Stimulated activated memory B cell treated with anti-CD40 and anti-IgM and Interleukin-4, amounts not matched to agents 10 μg/mL and 1 μg/mL and 100 μg/mL, for 72 hours (primary cell): ENCODE measurements around the gene CEND1.
A peak's percentile ranks its signal among the peaks of the same experiment; 100 is the strongest.

Experiments
- ATAC-seq: fragments of 150-1000 bp; cut with Tn5 transposase; 2 replicates; pipeline ENCODE4 v1.10.0; 2021
- H3K27ac Mint-ChIP-seq: one replicate; pipeline ENCODE4 v1.8.0; 2022; ENCODE audit warnings: mild to moderate bottlenecking, mixed read lengths
- H3K27me3 Mint-ChIP-seq: one replicate; pipeline ENCODE4 v1.8.0; 2022; ENCODE audit warnings: mixed read lengths
- H3K36me3 Mint-ChIP-seq: one replicate; pipeline ENCODE4 v1.8.0; 2022; ENCODE audit warnings: mixed read lengths
- H3K4me1 Mint-ChIP-seq: one replicate; pipeline ENCODE4 v1.8.0; 2022; ENCODE audit warnings: mixed read lengths
- H3K4me3 Mint-ChIP-seq: one replicate; pipeline ENCODE4 v1.8.0; 2022; ENCODE audit warnings: mild to moderate bottlenecking, moderate library complexity, mixed read lengths
- H3K9me3 Mint-ChIP-seq: one replicate; pipeline ENCODE4 v1.8.0; 2022; ENCODE audit warnings: mixed read lengths

The CEND1 gene

DNA sequence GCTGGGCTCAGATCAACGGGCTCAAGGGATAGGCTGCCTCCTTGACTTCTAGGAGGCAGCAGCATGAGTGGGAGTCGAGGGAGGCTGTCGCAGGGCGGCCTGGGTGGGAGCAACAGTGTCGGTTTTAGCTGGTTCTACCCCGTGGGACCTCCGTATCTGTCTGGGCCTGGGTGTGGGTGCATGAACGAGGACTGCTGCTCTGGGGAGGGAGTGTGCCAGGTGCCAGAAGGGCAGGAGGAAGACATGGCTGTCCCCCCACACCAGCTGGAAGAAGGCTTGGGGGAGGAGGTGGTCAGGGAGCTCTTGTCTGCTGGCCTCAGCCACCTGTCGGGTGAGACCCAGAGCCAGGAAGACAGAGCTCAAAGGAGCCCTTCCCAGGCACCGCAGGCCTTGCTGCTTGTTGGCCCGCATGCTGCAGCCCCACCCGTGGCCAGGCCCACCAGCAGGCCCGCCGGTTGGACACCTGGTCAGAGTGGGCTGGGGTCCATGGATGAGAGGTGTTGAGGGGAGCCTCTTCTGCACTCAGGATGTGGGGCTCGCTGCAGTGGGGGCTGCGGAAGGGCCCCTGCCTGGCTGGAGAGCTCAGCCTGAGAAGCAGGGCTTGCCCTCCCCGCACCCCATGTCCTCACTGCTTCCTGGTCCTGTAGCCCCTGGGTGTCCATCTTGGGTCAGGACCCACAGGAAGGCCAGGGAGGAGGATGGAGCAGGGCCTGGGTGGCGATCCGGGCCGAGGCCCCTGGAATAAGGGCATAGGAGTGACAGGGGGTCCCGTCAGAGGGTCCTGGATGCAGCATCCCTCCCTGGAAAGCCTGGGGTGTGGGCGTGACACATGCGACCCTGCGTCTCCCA is 3.4 kb downstream of the CEND1 start:
- no peak for ATAC-seq
- peaks cover 17% of the 10 kb centered on the region for H3K36me3 Mint-ChIP-seq
- peaks cover 11% of the 10 kb centered on the region for H3K4me1 Mint-ChIP-seq
- no peak overlapping the region for H3K27ac Mint-ChIP-seq
- peaks cover 29% of the 10 kb centered on the region for H3K27me3 Mint-ChIP-seq
- H3K9me3 Mint-ChIP-seq = no peaks in the 10 kb centered on the region
- H3K4me3 Mint-ChIP-seq = peak overlapping the region; percentile 25

DNA sequence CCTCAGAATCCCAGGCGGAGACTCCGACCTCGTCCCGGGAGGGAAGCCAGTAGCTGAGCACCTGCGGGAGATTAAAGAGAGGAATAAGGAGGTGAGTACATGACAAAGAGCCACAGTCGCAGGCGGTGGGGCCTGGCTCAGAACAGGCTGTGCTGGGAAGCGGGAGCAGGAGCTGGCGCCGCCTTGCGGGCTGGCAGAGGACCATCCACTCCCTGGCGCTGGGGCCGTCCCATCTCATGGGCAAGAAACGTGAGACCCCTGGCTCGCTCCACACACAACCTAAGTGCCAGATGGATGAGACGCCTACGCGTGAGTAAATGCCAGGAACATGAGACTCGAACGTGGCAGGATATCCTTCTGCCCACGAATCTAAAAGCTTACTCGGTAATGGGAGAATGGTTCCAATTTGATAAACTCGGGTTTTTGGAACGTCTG is 6.3 kb downstream of the CEND1 start:
- ATAC-seq = peak; percentile 52
- Mint-ChIP-seq H3K36me3 (peaks cover 4% of the 10 kb centered on the region), H3K9me3 (no peaks in the 10 kb centered on the region), H3K27me3 (peaks cover 13% of the 10 kb centered on the region), H3K4me1 (peaks cover 20% of the 10 kb centered on the region), H3K4me3 (no peak overlapping the region), H3K27ac (no peak overlapping the region)

DNA sequence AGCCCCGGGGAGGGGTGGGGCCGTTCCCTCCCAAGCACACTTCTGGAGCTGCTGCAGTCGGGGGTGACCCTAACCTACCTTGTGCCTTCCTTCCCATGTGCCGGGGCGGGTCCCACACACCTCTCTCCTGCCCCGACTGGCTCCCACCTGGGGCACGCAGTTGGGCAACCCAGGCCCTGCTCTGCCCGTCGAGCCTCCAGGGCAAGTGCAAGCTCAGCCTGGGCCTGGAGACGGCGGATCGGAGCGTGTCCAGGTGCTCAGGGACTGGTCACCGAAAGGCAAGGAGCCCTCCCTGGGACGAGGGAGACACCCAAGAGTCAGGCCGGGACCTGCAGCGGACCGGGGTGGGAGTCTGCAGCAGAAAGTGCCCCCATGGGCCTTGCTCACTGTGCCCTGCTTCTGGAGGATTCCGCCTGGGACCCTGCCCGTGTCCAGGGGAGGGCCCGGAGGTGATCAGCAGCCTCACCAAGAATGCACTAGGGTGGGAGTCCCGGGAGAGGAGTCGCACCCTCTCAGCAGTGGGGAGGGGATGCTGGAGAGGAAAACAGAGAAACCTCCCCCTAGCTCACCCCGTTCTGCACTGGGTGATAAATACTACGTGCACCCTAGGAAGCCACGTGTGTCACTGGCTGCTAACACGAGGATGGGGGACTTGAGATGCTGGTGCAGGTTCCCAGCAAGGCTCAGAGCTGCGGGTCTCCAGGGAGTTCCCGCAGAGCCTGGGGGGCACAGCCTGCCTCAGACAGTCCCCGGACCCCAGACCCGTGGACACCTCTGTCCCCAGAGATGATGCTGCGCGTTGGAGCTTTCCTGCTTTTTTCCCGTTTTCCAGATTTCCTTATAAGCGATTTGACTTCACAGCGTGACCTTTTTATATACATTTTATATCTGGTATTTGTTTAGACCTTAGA is 7.4 kb downstream of the CEND1 start:
- H3K4me3 Mint-ChIP-seq = no peak overlapping the region
- ATAC-seq = no peak
- peaks cover 2% of the 10 kb centered on the region for H3K27me3 Mint-ChIP-seq
- H3K36me3 Mint-ChIP-seq = peaks cover 4% of the 10 kb centered on the region
- no peak overlapping the region for H3K27ac Mint-ChIP-seq
- peaks cover 14% of the 10 kb centered on the region for H3K4me1 Mint-ChIP-seq
- no peaks in the 10 kb centered on the region for H3K9me3 Mint-ChIP-seq

DNA sequence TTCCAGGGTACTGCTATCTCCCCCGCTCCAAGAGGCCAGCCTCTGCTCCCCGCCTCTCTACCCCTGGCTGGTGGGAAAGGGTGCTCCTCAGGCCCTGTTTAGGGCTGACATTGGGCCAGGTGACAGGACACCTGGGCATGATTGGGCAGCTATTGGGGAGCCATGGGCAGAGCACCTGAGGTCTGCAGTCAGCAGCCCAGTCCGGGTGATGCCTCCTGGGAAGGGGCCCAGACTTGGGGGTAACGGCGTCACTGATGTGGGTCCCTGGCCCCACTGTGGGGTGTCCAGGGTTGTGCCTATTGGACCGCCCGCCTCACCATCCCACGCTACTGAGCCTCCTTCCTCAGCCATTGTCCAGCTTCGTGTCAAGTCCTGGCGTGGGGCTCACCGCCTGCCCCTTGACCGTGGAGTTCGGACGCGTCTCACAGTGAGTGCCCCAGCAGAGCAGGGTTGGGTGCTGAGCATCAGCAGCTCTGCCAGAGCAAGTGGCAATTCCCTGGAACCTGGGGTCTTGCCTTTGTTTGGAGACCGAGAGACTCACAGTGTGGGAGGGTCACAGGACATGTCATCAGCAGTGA is 9.8 kb downstream of the CEND1 start:
- H3K36me3 Mint-ChIP-seq = peaks cover 4% of the 10 kb centered on the region
- no peaks in the 10 kb centered on the region for H3K9me3 Mint-ChIP-seq
- no peak for ATAC-seq
- no peak overlapping the region for H3K4me3 Mint-ChIP-seq
- no peak overlapping the region for H3K27ac Mint-ChIP-seq
- H3K4me1 Mint-ChIP-seq = peaks cover 31% of the 10 kb centered on the region
- no peaks in the 10 kb centered on the region for H3K27me3 Mint-ChIP-seq

DNA sequence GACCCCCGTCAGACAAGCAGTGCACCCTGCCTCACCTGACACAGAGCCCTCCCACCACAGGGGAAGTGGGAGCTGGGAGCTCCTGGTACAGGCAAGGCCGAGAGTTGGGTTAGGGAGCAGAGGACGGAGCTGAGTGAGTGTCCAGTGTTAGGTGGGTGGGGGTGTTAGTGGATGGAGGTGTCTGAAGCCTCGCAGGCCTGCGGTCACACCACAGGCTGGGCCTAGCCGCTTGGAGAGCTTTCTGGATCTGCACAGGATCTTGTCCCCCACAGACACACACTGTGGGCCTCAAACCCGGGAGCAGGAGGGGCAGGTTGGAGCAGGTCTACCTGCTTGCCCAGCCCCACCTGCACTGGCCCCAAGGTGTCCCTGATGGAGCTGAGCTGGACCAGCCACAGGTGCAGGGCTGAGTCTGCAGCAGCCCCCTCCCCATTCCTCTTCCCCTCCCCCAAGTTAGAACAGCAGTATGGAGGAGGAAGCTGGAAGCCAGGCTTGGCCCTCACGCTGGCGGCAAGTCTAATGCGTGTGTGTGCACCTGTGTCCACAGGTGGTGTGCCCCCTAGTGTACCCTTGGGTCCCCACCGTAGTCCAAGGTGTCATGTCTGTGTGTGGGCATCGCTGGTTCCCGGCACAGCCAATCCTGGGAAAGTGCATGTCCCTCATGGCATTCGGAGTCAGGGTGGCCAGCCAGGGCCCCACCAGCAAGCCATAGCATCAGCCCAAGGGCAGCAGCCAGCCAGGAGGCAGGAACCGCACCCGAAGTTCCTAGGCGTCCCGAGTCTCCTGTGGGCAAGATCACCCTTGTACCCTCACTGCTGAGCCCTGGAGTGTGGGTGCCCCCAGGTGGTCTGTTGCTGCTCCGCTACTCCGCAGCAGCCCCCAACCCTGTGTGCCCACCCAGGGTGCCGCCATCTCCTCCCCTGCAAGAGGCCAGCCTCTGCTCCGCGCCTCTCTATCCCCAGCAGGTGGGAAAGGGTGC is 10.6 kb downstream of the CEND1 start:
- Mint-ChIP-seq H3K9me3 (no peaks in the 10 kb centered on the region), H3K4me3 (no peak overlapping the region), H3K36me3 (peaks cover 4% of the 10 kb centered on the region), H3K27ac (no peak overlapping the region), H3K27me3 (no peaks in the 10 kb centered on the region), H3K4me1 (peaks cover 39% of the 10 kb centered on the region)
- no peak for ATAC-seq

DNA sequence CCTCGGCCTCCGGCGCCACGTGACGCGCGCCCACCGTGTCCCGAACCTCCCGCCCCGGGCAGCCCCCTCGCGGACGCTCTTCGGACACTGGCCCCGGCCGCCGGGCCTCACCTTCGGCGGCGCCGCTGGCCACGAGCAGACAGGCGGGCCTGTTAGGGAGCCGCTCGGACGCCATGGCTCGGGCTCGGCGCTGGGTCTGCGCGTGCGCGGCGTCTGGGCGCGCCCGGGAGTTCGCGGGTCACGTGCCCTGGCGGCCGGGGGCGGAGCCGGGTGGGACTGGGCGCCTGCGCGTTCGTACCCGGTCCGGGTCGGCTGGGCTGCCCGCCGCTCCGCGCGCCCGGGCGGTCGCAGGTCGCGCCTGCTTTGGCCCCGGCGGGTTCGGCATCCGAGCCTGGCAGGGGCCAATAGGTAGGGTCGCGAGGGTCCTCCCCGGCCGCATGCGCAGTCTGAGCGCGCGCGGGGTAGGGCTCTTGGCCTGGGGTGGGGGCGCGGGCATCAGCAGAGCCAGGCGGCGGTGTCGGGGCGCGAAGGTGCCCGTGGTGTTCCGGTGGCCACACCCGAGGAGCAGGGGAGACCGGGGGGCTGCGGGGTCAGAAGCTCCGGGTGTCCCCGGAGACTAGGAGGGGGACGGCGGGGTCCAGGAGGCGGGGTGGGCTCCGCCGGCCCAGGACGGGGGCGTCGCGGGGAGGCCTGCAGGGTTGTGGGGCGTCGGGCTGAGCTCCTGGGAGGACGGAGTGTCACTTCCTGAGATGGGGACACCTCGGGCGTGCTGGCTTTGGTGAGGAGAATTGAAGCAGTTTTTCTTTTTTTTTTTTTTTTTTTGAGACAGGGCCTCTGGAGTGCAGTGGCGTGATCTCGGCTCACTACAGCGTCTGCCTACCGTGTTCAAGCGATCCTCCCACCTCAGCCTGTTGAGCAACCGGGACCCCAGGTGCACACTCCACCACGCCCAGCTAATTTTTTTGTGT is 12.3 kb downstream of the CEND1 start, which contains the start of gene GATD1:
Gene GATD1, minus strand, starts transcription at position 200 of the 968 bp plus-strand sequence. Its CDS starts 25 bp downstream, at position 175.
- Mint-ChIP-seq H3K27ac (peak within 1 kb of the TSS; percentile 84), H3K27me3 (no peaks in the 10 kb centered on the region), H3K4me1 (peaks cover 49% of the 10 kb centered on the region), H3K36me3 (peaks cover 7% of the 10 kb centered on the region), H3K4me3 (peak within 1 kb of the TSS; percentile 86), H3K9me3 (no peaks in the 10 kb centered on the region)
- ATAC-seq = peak; percentile 87

DNA sequence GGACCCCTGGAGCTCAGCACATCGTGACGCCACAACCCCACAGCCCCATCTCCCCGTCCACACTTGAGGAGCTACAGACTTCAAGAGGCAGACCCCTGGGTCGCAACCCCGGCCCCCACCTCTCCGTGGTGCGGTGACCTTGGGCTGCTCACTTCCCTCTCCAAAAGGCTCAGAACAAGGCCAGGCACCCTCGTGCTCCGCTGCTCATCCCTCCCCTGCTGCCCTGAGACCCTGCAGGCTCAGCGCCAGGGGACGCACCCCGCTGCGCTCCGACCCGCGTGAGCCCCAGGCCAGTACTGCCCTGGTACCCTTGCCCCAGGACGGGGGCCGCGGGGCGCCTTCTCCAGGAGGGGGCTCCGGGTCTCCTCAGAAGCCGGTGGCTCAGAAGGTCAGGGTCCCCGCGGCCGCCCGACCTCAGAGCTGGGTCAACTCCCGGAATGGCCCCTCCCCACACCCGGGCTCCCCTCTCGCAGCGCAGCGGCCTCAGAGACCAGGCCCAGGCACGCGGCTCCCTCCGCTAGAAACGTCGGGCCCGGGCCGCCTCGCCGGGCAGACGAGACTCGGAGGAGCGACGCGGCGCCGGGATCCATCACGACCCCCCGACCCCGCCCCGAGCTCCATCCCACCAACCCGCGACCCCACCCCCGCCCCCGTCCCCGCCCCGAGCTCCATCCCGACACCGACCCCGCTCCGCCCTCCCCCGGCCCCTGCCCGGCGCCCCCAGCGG is 13.2 kb downstream of the CEND1 start:
- no peaks in the 10 kb centered on the region for H3K27me3 Mint-ChIP-seq
- no peaks in the 10 kb centered on the region for H3K9me3 Mint-ChIP-seq
- H3K36me3 Mint-ChIP-seq = peaks cover 7% of the 10 kb centered on the region
- ATAC-seq = peak; percentile 62
- peak overlapping the region; percentile 86 for H3K4me3 Mint-ChIP-seq
- H3K27ac Mint-ChIP-seq = peak overlapping the region; percentile 84
- peaks cover 49% of the 10 kb centered on the region for H3K4me1 Mint-ChIP-seq

DNA sequence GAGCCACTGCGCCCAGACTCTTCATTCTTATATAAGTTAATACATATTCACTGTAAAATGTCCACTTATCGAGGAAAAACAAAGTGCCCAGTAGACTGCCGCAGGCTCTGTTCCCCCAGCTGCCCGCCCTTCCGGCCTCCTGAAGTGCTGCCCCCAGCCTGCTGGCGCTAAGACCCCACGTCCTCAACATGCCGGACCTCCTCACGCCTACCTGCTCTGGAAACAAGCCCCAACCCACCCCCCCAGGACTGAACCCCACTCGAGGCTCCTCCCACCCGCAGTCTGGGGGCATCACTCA is 13.7 kb downstream of the CEND1 start:
- Mint-ChIP-seq H3K27me3 (no peaks in the 10 kb centered on the region), H3K4me1 (peaks cover 49% of the 10 kb centered on the region), H3K4me3 (peak overlapping the region; percentile 86), H3K9me3 (no peaks in the 10 kb centered on the region), H3K27ac (peak overlapping the region; percentile 84), H3K36me3 (peaks cover 7% of the 10 kb centered on the region)
- ATAC-seq = no peak

DNA sequence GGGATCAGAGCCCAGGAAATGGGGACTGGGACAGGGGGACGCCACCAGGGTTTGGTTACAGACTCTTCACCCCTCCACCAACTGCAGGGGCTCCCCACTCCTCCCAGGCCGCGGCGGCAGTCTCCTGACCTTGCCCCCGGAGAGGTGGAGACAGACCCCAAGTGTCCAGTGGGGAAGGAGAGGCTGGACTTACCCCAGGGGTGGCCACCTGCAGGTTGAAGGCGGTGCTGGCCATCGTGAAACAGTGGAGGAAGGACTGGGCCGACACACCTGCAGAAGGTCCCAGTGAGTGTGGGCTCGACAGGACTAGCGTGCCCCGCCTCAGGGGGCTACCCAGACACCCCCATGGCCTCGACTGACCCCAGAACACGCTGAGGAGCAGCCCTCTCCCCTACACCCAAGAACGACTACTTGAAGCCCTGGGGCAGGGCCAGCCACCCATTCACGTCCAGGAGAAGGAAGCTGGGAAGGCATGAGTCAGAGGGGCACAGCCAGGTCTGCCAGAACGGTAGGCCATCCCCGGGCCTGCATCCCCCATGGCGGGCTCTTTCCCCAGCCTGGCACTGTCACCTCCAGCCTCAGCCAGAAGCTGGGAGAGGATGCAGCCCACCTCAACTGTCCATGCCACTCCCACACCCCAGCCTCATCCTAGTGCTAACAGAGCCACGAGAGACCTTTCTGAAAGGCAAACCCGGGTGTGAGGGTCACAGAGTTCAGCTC is 14.9 kb downstream of the CEND1 start:
- Mint-ChIP-seq H3K4me3 (peak overlapping the region; percentile 26), H3K9me3 (no peaks in the 10 kb centered on the region), H3K27ac (peak overlapping the region; percentile 84), H3K27me3 (no peaks in the 10 kb centered on the region), H3K36me3 (peaks cover 17% of the 10 kb centered on the region), H3K4me1 (peaks cover 49% of the 10 kb centered on the region)
- ATAC-seq = no peak

DNA sequence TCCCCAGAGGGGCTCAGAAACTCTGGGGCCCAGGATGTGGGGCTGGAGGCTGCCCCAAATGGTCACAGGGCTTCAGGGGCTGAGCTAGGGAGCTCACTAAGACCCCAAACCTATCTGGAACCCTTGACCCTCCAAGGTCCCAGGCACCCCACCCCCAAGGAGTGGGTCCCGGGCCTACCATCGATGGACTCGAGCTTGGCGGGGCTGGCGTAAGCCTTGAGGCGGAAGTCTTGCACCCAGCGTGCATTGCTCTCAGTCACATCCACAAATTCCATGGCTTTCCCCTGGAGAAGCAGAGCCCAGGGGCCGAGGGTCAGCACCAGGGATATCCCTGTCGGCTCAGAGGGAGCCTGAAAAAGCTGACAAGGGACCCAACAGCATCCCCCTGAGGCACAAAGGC is 16.1 kb downstream of the CEND1 start:
- Mint-ChIP-seq H3K4me3 (no peak overlapping the region), H3K27me3 (no peaks in the 10 kb centered on the region), H3K9me3 (no peaks in the 10 kb centered on the region), H3K4me1 (peaks cover 38% of the 10 kb centered on the region), H3K27ac (no peak overlapping the region), H3K36me3 (peaks cover 23% of the 10 kb centered on the region)
- ATAC-seq = no peak

DNA sequence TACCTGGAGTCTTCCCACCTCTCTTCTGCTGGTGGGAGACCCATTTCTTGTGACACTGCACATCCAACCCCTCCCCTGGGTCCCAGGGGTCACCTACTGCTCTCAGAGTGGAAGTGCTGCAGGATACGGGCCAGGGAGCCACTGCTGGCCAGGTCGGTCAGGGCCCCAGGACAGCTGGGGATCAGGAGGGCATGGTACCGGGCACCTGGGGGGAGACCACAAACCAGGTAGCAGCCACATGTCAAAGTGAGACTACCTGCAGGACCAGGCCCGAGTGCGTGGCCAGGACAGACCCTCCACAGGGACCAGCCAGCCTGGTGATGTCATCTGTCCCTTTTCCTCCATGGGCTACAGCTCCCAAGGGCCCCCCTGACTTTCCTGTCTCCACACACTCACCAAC is 16.5 kb downstream of the CEND1 start:
- no peaks in the 10 kb centered on the region for H3K9me3 Mint-ChIP-seq
- ATAC-seq = no peak
- H3K27ac Mint-ChIP-seq = no peak overlapping the region
- H3K27me3 Mint-ChIP-seq = no peaks in the 10 kb centered on the region
- H3K4me1 Mint-ChIP-seq = peaks cover 35% of the 10 kb centered on the region
- peaks cover 23% of the 10 kb centered on the region for H3K36me3 Mint-ChIP-seq
- H3K4me3 Mint-ChIP-seq = no peak overlapping the region

DNA sequence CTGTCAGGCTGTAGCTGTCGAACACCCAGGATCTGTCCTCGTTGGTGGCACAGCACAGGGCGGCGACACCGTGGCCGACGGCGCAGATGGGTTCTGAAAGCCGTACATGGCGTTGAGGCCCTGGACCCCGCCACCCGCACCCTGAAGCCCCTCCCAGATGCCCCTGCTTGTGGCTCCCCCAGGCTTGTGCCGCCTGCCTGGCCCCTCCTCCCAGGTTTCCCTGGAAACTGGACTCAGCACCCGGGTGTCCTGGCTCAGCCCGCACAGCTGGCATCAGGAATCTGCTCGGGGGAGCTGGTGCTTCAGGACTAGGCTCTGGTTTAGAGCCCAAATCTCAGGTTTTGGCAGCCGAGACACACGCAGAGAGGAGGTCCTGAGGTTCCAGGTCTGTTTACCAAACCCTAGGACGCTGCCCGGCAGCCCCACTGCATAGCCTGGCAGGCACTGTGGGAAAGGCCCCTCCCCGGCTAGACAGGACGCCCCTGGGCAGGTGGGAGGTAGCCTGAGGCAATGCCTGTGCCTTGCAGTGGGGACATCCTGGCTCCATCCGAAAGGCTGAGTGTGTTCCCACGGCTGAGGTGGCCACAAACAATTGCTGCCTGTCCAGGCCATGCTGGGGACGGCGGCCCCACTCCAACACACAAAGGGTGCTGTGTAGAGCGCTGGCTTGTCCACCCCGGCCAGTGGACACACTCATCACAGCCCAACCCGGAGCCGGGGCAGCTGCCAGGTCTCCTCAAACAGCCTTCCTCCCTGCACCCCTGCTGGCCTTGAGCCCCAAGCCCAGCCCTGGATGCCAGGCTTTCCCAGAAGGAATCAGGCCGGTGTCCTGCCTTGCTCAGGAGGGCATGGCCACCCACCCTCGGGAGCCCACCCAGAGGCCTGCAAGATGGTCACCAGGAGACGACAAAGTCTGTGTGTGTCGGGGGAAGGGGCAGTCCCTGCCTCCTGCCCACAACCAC is 17.2 kb downstream of the CEND1 start:
- no peak for ATAC-seq
- Mint-ChIP-seq H3K9me3 (no peaks in the 10 kb centered on the region), H3K4me3 (no peak overlapping the region), H3K27ac (no peak overlapping the region), H3K36me3 (peaks cover 23% of the 10 kb centered on the region), H3K4me1 (peaks cover 35% of the 10 kb centered on the region), H3K27me3 (no peaks in the 10 kb centered on the region)
